OCI-LY3 (cell line): ENCODE results near the gene LIPE.

Experiments
- EZH2phosphoT487 ChIP-seq: fragments of 200-600 bp; shearing (Covaris generic); IDR thresholded peaks from 2 replicates; pipeline ENCODE4 v1.6.1; 2018; ENCODE audit warnings: antibody characterized with exemption, mixed run types, low read depth
- TF ChIP-seq, protein P1 (sequence below): fragments of 200-600, 300-600 bp; sonication (generic); IDR thresholded peaks from 2 replicates; pipeline ENCODE4 v1.5.1; 2014; ENCODE audit warnings: antibody characterized with exemption, low read length, low read depth

DNA sequence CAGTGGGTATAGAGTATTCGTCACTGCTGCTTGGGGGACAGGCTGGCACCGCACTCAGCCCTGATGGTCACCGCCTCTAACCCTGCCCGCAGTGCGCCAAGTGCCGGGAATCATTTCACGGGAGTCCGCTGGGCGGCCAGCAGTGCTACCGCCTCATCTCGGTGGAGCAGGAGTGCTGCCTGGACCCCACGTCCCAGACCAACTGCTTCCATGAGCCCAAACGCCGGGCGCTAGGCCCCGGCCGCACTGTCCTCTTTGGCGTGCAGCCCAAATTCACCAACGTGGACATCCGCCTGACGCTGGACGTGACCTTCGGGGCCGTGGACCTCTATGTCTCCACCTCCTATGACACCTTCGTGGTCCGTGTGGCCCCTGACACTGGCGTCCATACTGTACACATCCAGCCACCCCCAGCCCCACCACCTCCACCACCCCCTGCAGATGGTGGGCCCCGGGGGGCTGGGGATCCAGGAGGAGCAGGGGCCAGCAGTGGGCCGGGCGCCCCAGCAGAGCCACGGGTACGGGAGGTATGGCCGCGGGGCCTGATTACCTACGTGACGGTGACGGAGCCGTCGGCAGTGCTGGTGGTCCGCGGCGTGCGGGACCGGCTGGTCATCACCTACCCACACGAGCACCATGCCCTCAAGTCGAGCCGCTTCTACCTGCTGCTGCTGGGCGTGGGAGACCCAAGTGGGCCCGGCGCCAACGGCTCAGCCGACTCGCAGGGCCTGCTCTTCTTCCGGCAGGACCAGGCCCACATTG, 51.6 kb downstream of the LIPE start:
- TF ChIP-seq, protein P1, sequence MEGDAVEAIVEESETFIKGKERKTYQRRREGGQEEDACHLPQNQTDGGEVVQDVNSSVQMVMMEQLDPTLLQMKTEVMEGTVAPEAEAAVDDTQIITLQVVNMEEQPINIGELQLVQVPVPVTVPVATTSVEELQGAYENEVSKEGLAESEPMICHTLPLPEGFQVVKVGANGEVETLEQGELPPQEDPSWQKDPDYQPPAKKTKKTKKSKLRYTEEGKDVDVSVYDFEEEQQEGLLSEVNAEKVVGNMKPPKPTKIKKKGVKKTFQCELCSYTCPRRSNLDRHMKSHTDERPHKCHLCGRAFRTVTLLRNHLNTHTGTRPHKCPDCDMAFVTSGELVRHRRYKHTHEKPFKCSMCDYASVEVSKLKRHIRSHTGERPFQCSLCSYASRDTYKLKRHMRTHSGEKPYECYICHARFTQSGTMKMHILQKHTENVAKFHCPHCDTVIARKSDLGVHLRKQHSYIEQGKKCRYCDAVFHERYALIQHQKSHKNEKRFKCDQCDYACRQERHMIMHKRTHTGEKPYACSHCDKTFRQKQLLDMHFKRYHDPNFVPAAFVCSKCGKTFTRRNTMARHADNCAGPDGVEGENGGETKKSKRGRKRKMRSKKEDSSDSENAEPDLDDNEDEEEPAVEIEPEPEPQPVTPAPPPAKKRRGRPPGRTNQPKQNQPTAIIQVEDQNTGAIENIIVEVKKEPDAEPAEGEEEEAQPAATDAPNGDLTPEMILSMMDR, result no peak
- no peak for TF ChIP-seq EZH2phosphoT487
